BLaER1 treated with 17β-estradiol and CSF1 and Interleukin-3, amounts not matched to agents 10 nM and 100 nM (cell line): ENCODE measurements around the gene CHD5.

Experiments used
- H3K27ac ChIP-seq, 11 experiments: shearing (Covaris generic); formaldehyde crosslinking; 2 replicates each; pipeline ENCODE4 v1.8.1; 2022
- H3K27me3 ChIP-seq, 11 experiments: shearing (Covaris generic); formaldehyde crosslinking; 2 replicates each; pipeline ENCODE4 v1.8.1; 2022
- H3K36me3 ChIP-seq, 11 experiments: shearing (Covaris generic); formaldehyde crosslinking; 2 replicates each; pipeline ENCODE4 v1.8.1; 2022
- H3K4me1 ChIP-seq, 10 experiments: shearing (Covaris generic); formaldehyde crosslinking; 2 replicates each; pipeline ENCODE4 v1.8.1; 2022
- H3K4me2 ChIP-seq, 11 experiments: shearing (Covaris generic); formaldehyde crosslinking; 2 replicates each; pipeline ENCODE4 v1.8.1; 2022
- H3K4me3 ChIP-seq, 10 experiments: shearing (Covaris generic); formaldehyde crosslinking; 2 replicates each; pipeline ENCODE4 v1.8.1; 2022
- H3K9ac ChIP-seq, 11 experiments: shearing (Covaris generic); formaldehyde crosslinking; 2 replicates each; pipeline ENCODE4 v1.8.1; 2022
- H3K9me3 ChIP-seq, 11 experiments: shearing (Covaris generic); formaldehyde crosslinking; replicated peaks in 1 of 11; 2 replicates each; pipeline ENCODE4 v1.8.1; 2022
- H4K20me1 ChIP-seq, 11 experiments: shearing (Covaris generic); formaldehyde crosslinking; 2 replicates each; pipeline ENCODE4 v1.8.1; 2022
- Cebpa-rat ChIP-seq, 11 experiments: shearing (Covaris generic); IDR thresholded peaks; 2 replicates each; pipeline ENCODE4 v1.8.1; 2022

The CHD5 gene

DNA sequence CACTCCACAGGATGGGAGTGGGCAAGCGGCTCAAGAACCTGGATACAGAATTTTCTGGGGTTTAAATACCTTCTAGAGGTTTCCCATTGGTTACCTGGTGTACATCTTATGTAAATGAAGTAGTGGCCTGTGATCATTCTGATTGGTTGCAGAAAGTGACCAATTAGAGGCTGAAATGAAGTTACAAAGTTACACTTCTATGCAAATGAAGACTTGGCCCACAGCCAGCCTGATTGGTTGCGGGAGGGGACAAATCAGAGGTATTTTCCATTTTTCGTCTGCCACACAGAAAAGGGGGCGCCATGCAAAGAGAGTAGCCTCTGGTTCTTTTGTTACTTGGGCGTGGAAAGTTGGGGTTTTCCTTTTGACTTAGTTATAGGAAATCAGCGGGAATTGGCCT lies 125.5 kb downstream of the CHD5 start:
- peaks cover 26 to 99% (median 73%) of the 10 kb centered on the region in 11 experiments; a peak in 20 of 22 replicates for H3K36me3 ChIP-seq
- H3K9me3 ChIP-seq, result no peaks in the 10 kb centered on the region
- no peak overlapping the region for H3K4me3 ChIP-seq
- no peak overlapping the region for H3K27ac ChIP-seq
- H3K4me2 ChIP-seq, result peak overlapping the region in 5 of 11 experiments; percentile 18 to 87 (median 80); a peak in 7 of 22 replicates
- no peaks in the 10 kb centered on the region for H3K27me3 ChIP-seq
- H4K20me1 ChIP-seq, result peaks cover 100% of the 10 kb centered on the region in 11 experiments
- H3K4me1 ChIP-seq, result peaks cover 38 to 76% (median 55%) of the 10 kb centered on the region in 10 experiments
- no peak overlapping the region for H3K9ac ChIP-seq
- no peak for TF ChIP-seq Cebpa-rat (IDR thresholded peaks at IDR 0.05)

GRCh38 chr1:6053206-6053546 lies 126.9 kb downstream of the CHD5 start:
- Histone ChIP-seq H4K20me1 (peaks cover 100% of the 10 kb centered on the region in 11 experiments), H3K4me1 (peaks cover 24 to 61% (median 45%) of the 10 kb centered on the region in 10 experiments), H3K4me2 (no peak overlapping the region), H3K4me3 (no peak overlapping the region), H3K9me3 (no peaks in the 10 kb centered on the region), H3K27me3 (no peaks in the 10 kb centered on the region), H3K36me3 (peaks cover 36 to 99% (median 76%) of the 10 kb centered on the region in 11 experiments; a peak in 21 of 22 replicates), H3K27ac (no peak overlapping the region), H3K9ac (no peak overlapping the region)
- TF ChIP-seq Cebpa-rat (IDR thresholded peaks at IDR 0.05), result no peak

DNA sequence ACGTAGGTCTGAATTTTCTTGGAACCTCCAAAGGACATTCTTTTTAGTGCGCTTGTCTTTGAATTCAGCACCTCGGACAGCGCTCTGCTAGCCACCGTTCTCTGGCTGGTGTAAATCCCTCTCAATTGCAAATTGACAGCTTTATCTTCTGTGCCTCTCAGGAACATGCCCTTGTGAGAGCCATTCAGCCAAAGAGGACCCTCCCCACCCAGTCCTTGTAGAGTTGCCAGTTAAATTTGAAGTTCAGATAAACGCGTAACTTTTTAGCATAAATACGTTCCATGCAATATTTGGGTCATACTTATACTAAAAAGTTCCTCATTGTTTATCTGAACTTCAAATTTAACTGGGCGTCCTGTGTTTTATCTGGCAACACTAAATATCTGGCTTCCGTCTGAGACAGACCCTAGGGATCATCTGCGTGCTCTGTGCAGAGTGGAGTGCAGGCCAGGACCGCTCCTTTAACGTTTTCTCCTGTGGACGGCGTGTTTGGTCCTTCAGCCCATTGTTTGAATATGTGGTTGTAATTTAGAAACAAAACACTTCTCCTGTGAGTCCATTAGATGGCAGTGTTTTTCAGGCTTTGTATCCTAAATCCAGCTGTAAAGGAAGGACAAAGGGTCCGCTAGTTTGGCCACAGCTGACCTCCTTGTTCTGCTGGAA lies 127.4 kb downstream of the CHD5 start:
- H3K9ac ChIP-seq, result no peak overlapping the region
- H4K20me1 ChIP-seq, result peaks cover 100% of the 10 kb centered on the region in 11 experiments
- TF ChIP-seq Cebpa-rat (IDR thresholded peaks at IDR 0.05), result no peak
- no peak overlapping the region for H3K4me3 ChIP-seq
- H3K4me2 ChIP-seq, result no peak overlapping the region
- no peaks in the 10 kb centered on the region for H3K9me3 ChIP-seq
- H3K27me3 ChIP-seq, result no peaks in the 10 kb centered on the region
- H3K4me1 ChIP-seq, result peaks cover 19 to 56% (median 40%) of the 10 kb centered on the region in 10 experiments
- H3K27ac ChIP-seq, result no peak overlapping the region
- peaks cover 41 to 99% (median 76%) of the 10 kb centered on the region in 11 experiments; a peak in 21 of 22 replicates for H3K36me3 ChIP-seq
